SK-N-SH (cell line): ENCODE data around the gene LRRC10B. TPM values are rescaled to one million over a fixed set of nuclear protein-coding genes. Genes with fewer than 3 reads are reported as not detected.

Experiments used
- CTCF ChIA-PET: fragments of 300-600, 350-600 bp; formaldehyde crosslinking; extraction: SDS; loops from one replicate; lab custom pipeline; 2021; lab: Yijun Ruan, JAX
- POLR2A ChIA-PET: fragments of 350-600 bp; sonication (Branson Sonifier 250); formaldehyde crosslinking; extraction: SDS; loops from one replicate; lab custom pipeline; 2020; ENCODE audit warnings: antibody characterized with exemption, inconsistent platforms; lab: Yijun Ruan, JAX
- DNase-seq: peaks from one replicate; pipeline ENCODE4 v3.0.0; 2012
- H2AFZ ChIP-seq: fragments of 200-600 bp; sonication (generic); 2 replicates; pipeline ENCODE4 v1.8.1; 2016; ENCODE audit warnings: antibody characterized with exemption, mild to moderate bottlenecking, low read depth
- H3F3A ChIP-seq: fragments of 200-600 bp; sonication (generic); replicated peaks from 2 replicates; pipeline ENCODE3; 2016; ENCODE audit warnings: antibody characterized with exemption, mild to moderate bottlenecking; ENCODE audit not compliant: insufficient read depth
- H3K27ac ChIP-seq, 2 experiments: fragments of 200-500 bp in 1 of 2; fragments of 200-600 bp in 1 of 2; sonication (Bioruptor generic) in 1 of 2; sonication (generic), shearing (Covaris generic) in 1 of 2; 2 replicates each; pipeline versions ENCODE4 v1.5.1 to v1.6.1; 2014 to 2016; ENCODE audit warnings: low read depth in 2 of 2, inconsistent platforms in 1 of 2, low read length in 1 of 2, mild to moderate bottlenecking in 1 of 2, mixed read lengths in 1 of 2
- H3K27me3 ChIP-seq: fragments of 200-600 bp; sonication (generic), shearing (Covaris generic); 2 replicates; pipeline ENCODE4 v1.6.1; 2016; ENCODE audit warnings: mixed run types; ENCODE audit not compliant: insufficient read depth
- H3K36me3 ChIP-seq, 2 experiments: fragments of 200-500 bp in 1 of 2; fragments of 200-600 bp in 1 of 2; sonication (Bioruptor generic) in 1 of 2; sonication (generic) in 1 of 2; replicated peaks in 1 of 2; 2 replicates each; pipeline versions ENCODE3 to v1.5.1; 2014 to 2016; ENCODE audit warnings: low read length in 1 of 2, mild to moderate bottlenecking in 1 of 2; ENCODE audit not compliant: insufficient read depth in 2 of 2, control insufficient read depth in 1 of 2
- H3K4me1 ChIP-seq, 2 experiments: fragments of 200-500 bp in 1 of 2; fragments of 200-600 bp in 1 of 2; sonication (Bioruptor generic) in 1 of 2; sonication (generic), shearing (Covaris generic) in 1 of 2; 2 replicates each; pipeline versions ENCODE4 v1.5.1 to v1.6.1; 2014 to 2016; ENCODE audit warnings: low read depth in 1 of 2, low read length in 1 of 2, mixed run types in 1 of 2; ENCODE audit not compliant: insufficient read depth in 2 of 2, control insufficient read depth in 1 of 2
- H3K4me2 ChIP-seq: fragments of 200-600 bp; sonication (generic), shearing (Covaris generic); 2 replicates; pipeline ENCODE4 v1.6.1; 2017; ENCODE audit warnings: mixed run types
- H3K4me3 ChIP-seq, 2 experiments: fragments of 200-500 bp in 1 of 2; fragments of 200-600 bp in 1 of 2; sonication (Bioruptor generic) in 1 of 2; sonication (generic), shearing (Covaris generic) in 1 of 2; 2 replicates each; pipeline versions ENCODE4 v1.5.1 to v1.8.1; 2014 to 2016; ENCODE audit warnings: low read depth in 2 of 2, inconsistent platforms in 1 of 2, low read length in 1 of 2, mild to moderate bottlenecking in 1 of 2, mixed read lengths in 1 of 2, moderate library complexity in 1 of 2
- H3K79me2 ChIP-seq: fragments of 200-600 bp; sonication (generic); 2 replicates; pipeline ENCODE4 v1.8.1; 2017; ENCODE audit warnings: mild to moderate bottlenecking; ENCODE audit not compliant: insufficient read depth
- H3K9ac ChIP-seq: fragments of 200-600 bp; sonication (generic); 2 replicates; pipeline ENCODE4 v1.6.1; 2017; ENCODE audit warnings: mixed run types
- H3K9me2 ChIP-seq: fragments of 200-600 bp; sonication (generic); 2 replicates; pipeline ENCODE4 v1.6.1; 2017; ENCODE audit warnings: mixed run types
- H3K9me3 ChIP-seq: fragments of 200-600 bp; sonication (generic); 2 replicates; pipeline ENCODE4 v1.6.1; 2017; ENCODE audit warnings: mixed run types, mild to moderate bottlenecking, moderate library complexity
- H4K20me1 ChIP-seq: fragments of 200-600 bp; sonication (generic); 2 replicates; pipeline ENCODE4 v1.6.1; 2017; ENCODE audit warnings: mild to moderate bottlenecking, mixed run types; ENCODE audit not compliant: insufficient read depth
- CHD2 ChIP-seq: fragments of 150-350 bp; IDR thresholded peaks from 2 replicates; pipeline ENCODE4 v1.6.1; 2018; ENCODE audit warnings: low read length; ENCODE audit not compliant: partially characterized antibody
- EP300 ChIP-seq, 2 experiments: IDR thresholded peaks; 2 replicates each; pipeline versions ENCODE4 v1.4.0 to v1.6.1; 2012; ENCODE audit warnings: borderline replicate concordance in 1 of 2, low read depth in 1 of 2, low read length in 1 of 2
- FOSL2 ChIP-seq: IDR thresholded peaks from 2 replicates; pipeline ENCODE4 v1.4.0; 2012; ENCODE audit warnings: low read depth, mild to moderate bottlenecking, moderate library complexity, borderline replicate concordance
- FOXJ3 ChIP-seq: sonication (generic); formaldehyde crosslinking; IDR thresholded peaks from 2 replicates; pipeline ENCODE4 v1.5.1; 2020; ENCODE audit warnings: mild to moderate bottlenecking, missing genetic modification reagents
- FOXM1 ChIP-seq: IDR thresholded peaks from 2 replicates; pipeline ENCODE4 v1.4.0; 2012; ENCODE audit warnings: low read depth, mild to moderate bottlenecking
- GABPA ChIP-seq: IDR thresholded peaks from 2 replicates; pipeline ENCODE4 v1.4.0; 2012; ENCODE audit warnings: low read depth, mild to moderate bottlenecking
- GATA2 ChIP-seq: sonication (generic); formaldehyde crosslinking; IDR thresholded peaks from 2 replicates; pipeline ENCODE4 v1.5.0; 2020; ENCODE audit warnings: mild to moderate bottlenecking, missing genetic modification reagents
- JUND ChIP-seq: IDR thresholded peaks from 2 replicates; pipeline ENCODE4 v1.4.0; 2012
- MXI1 ChIP-seq: IDR thresholded peaks from 2 replicates; pipeline ENCODE4 v1.6.1; 2012; ENCODE audit warnings: mild to moderate bottlenecking, low read depth, low read length, improper control_type of control experiment
- NFIC ChIP-seq: IDR thresholded peaks from 2 replicates; pipeline ENCODE4 v1.4.0; 2012; ENCODE audit warnings: borderline replicate concordance
- NRF1 ChIP-seq: IDR thresholded peaks from 2 replicates; pipeline ENCODE4 v1.6.1; 2012; ENCODE audit warnings: low read depth, mild to moderate bottlenecking, low read length
- PBX3 ChIP-seq: IDR thresholded peaks from 2 replicates; pipeline ENCODE4; 2012
- POLR2AphosphoS5 ChIP-seq: IDR thresholded peaks from 2 replicates; pipeline ENCODE4 v1.6.1; 2012; ENCODE audit warnings: low read depth, low read length
- RCOR1 ChIP-seq: fragments of 150-350 bp; IDR thresholded peaks from 2 replicates; pipeline ENCODE4 v1.6.1; 2017; ENCODE audit warnings: antibody characterized with exemption, low read length
- RFX5 ChIP-seq: IDR thresholded peaks from 2 replicates; pipeline ENCODE4 v1.6.1; 2012; ENCODE audit warnings: mild to moderate bottlenecking, improper control_type of control experiment, low read length
- RXRA ChIP-seq: IDR thresholded peaks from 2 replicates; pipeline ENCODE4 v1.4.0; 2012; ENCODE audit warnings: low read depth, mild to moderate bottlenecking, borderline replicate concordance
- SMC3 ChIP-seq: IDR thresholded peaks from 2 replicates; pipeline ENCODE4 v1.6.1; 2012; ENCODE audit warnings: low read depth, low read length, improper control_type of control experiment
- TCF12 ChIP-seq: IDR thresholded peaks from 2 replicates; pipeline ENCODE4 v1.4.0; 2012
- TEAD4 ChIP-seq: IDR thresholded peaks from 2 replicates; pipeline ENCODE4 v1.4.0; 2012; ENCODE audit warnings: mild to moderate bottlenecking, borderline replicate concordance; ENCODE audit not compliant: insufficient read depth
- USF2 ChIP-seq: fragments of 150-350 bp; IDR thresholded peaks from 2 replicates; pipeline ENCODE4 v1.6.1; 2017; ENCODE audit warnings: antibody characterized with exemption, low read length, low read depth, borderline replicate concordance
- ZBTB33 ChIP-seq: IDR thresholded peaks from 2 replicates; pipeline ENCODE4 v1.4.0; 2012; ENCODE audit warnings: low read depth, borderline replicate concordance
- WGBS: methylation state at CpG from one replicate; pipeline ENCODE4 v1.1.6; 2017; ENCODE audit warnings: low lambda C conversion rate; 5-methylcytosine and 5-hydroxymethylcytosine counted together
- polyA plus RNA-seq, 3 experiments: library from polyadenylated mRNA; depleted of rRNA; stranded (reverse); fragments of >200 nt; gene quantifications; 2 replicates each; pipeline ENCODE4 v1.2.3, GENCODE V29; 2012

Gene LRRC10B
- polyA plus RNA-seq, 1 of the 3 experiments (the other 2 are of a cell fraction) = not detected

GRCh38 chr11:61489833-61490721 is 18.5 kb upstream of the LRRC10B start:
- ChIA-PET POLR2A (no interaction called here), CTCF (interaction anchor here (0.6 to 21.8 kb wide), 8 partner anchors 13 to 1053 kb away, joined by 3 to 670 read pairs (median 6); partner anchors contain the start of gene LRRC10B)
- Histone ChIP-seq H3K9ac (no peak overlapping the region), H3K79me2 (no peaks in the 10 kb centered on the region), H3K4me3 (no peak overlapping the region), H3K4me1 (peaks cover 6 to 33% of the 10 kb centered on the region in 2 experiments; a peak in 1 of 4 replicates), H3K27me3 (no peaks in the 10 kb centered on the region), H3K27ac (peak overlapping the region in 1 of 2 experiments; percentile 4; a peak in 1 of 4 replicates), H2AFZ (no peak overlapping the region), H3K9me2 (no peaks in the 10 kb centered on the region), H4K20me1 (no peaks in the 10 kb centered on the region), H3K9me3 (no peaks in the 10 kb centered on the region), H3K4me2 (peak overlapping the region; percentile 28; the same call in 1 of the 2 replicates), H3F3A (no peaks in the 10 kb centered on the region), H3K36me3 (no peaks in the 10 kb centered on the region)
- DNase-seq = peak; percentile 80
- WGBS = 66% methylated on average over 13 of the region's 13 CpGs
- TF ChIP-seq PBX3 = peak; percentile 38; the same call in 1 of the 2 replicates
- peak; percentile 55; the same call in 1 of the 2 replicates for TF ChIP-seq NFIC
- TF ChIP-seq FOXM1 = no peak
- TF ChIP-seq RXRA = peak; percentile 89
- TF ChIP-seq, all 33 proteins: peak for 3

GRCh38 chr11:61491736-61492395 is 16.7 kb upstream of the LRRC10B start:
- Histone ChIP-seq H3K4me2 (no peak overlapping the region), H3F3A (no peaks in the 10 kb centered on the region), H3K4me1 (peaks cover 6 to 38% of the 10 kb centered on the region in 2 experiments; a peak in 1 of 4 replicates), H3K9ac (no peak overlapping the region), H2AFZ (no peak overlapping the region), H3K27ac (no peak overlapping the region; a peak in 1 of 4 replicates), H3K9me2 (no peaks in the 10 kb centered on the region), H3K9me3 (no peaks in the 10 kb centered on the region), H3K27me3 (no peaks in the 10 kb centered on the region), H3K4me3 (no peak overlapping the region), H4K20me1 (no peaks in the 10 kb centered on the region), H3K36me3 (no peaks in the 10 kb centered on the region), H3K79me2 (no peaks in the 10 kb centered on the region)
- POLR2A ChIA-PET = no interaction called here
- CTCF ChIA-PET = interaction anchor here (0.9 to 21.8 kb wide), 5 partner anchors 9 to 147 kb away, joined by 3 to 670 read pairs (median 5); partner anchors contain the start of gene LRRC10B
- 86% methylated on average over 9 of the region's 12 CpGs for WGBS
- TF ChIP-seq RXRA (no peak), CHD2 (no peak), USF2 (no peak), FOSL2 (no peak), GABPA (no peak), TCF12 (no peak), MXI1 (no peak), FOXJ3 (CRISPR knock-in tag) (no peak), NFIC (no peak), GATA2 (CRISPR knock-in tag) (no peak), POLR2AphosphoS5 (no peak), JUND (no peak), RCOR1 (no peak), EP300 (IDR thresholded peaks at IDR 0.05; ENCODE audit: borderline replicate concordance in 1 of 2, low read depth in 1 of 2, low read length in 1 of 2) (no peak), RFX5 (no peak), SMC3 (no peak), TEAD4 (no peak), NRF1 (no peak), ZBTB33 (no peak)
- no peak for DNase-seq
